H1 (cell line): Measurements from ENCODE around the gene APC2. TPM values are rescaled to one million over a fixed set of nuclear protein-coding genes. Genes with fewer than 3 reads are reported as not detected.

Experiments used
- BRCA1 ChIP-seq: IDR thresholded peaks from 2 replicates; pipeline ENCODE4 v1.6.1; 2012; ENCODE audit warnings: low read depth, low read length, improper control_type of control experiment
- CBX8 ChIP-seq: fragments of 300-800, 300-1000 bp; sonication (generic); IDR thresholded peaks from 2 replicates; pipeline ENCODE4 v1.7.1; 2016; ENCODE audit warnings: low read depth, low read length, borderline replicate concordance
- CREB1 ChIP-seq: IDR thresholded peaks from 2 replicates; pipeline ENCODE4 v1.6.1; 2012; ENCODE audit warnings: inconsistent platforms
- EGR1 ChIP-seq: IDR thresholded peaks from 2 replicates; pipeline ENCODE4 v1.6.1; 2011; ENCODE audit warnings: low read depth, low read length, borderline replicate concordance
- FOSL1 ChIP-seq: IDR thresholded peaks from 2 replicates; pipeline ENCODE4 v1.6.1; 2011; ENCODE audit warnings: mild to moderate bottlenecking, low read depth, low read length, moderate library complexity; ENCODE audit not compliant: insufficient read depth
- GABPA ChIP-seq: IDR thresholded peaks from 2 replicates; pipeline ENCODE4 v1.6.1; 2011; ENCODE audit warnings: mild to moderate bottlenecking, low read length, moderate library complexity, borderline replicate concordance; ENCODE audit not compliant: insufficient read depth
- JUN ChIP-seq: IDR thresholded peaks from 2 replicates; pipeline ENCODE4 v1.6.1; 2011; ENCODE audit warnings: low read depth, mild to moderate bottlenecking, improper control_type of control experiment, low read length
- NRF1 ChIP-seq: IDR thresholded peaks from 2 replicates; pipeline ENCODE4 v1.6.1; 2011; ENCODE audit warnings: mild to moderate bottlenecking, low read depth, low read length, improper control_type of control experiment
- POLR2AphosphoS5 ChIP-seq: IDR thresholded peaks from 2 replicates; pipeline ENCODE4 v1.6.1; 2011; ENCODE audit warnings: low read depth, low read length
- POU5F1 ChIP-seq: IDR thresholded peaks from 2 replicates; pipeline ENCODE4 v1.6.1; 2011; ENCODE audit warnings: low read depth, mild to moderate bottlenecking, low read length, moderate library complexity
- RAD21 ChIP-seq, 2 experiments: IDR thresholded peaks in 1 of 2; conservative IDR thresholded peaks in 1 of 2; 2 replicates each; pipeline ENCODE4 v1.6.1; 2011; ENCODE audit warnings: low read depth in 2 of 2, low read length in 2 of 2, improper control_type of control experiment in 1 of 2, inconsistent platforms in 1 of 2, mild to moderate bottlenecking in 1 of 2, moderate library complexity in 1 of 2
- RFX5 ChIP-seq: IDR thresholded peaks from 2 replicates; pipeline ENCODE4 v1.6.1; 2011; ENCODE audit warnings: low read depth, low read length, improper control_type of control experiment, borderline replicate concordance
- RNF2 ChIP-seq: fragments of 200-900, 300-1000 bp; sonication (generic); IDR thresholded peaks from 2 replicates; pipeline ENCODE4 v1.7.1; 2016; ENCODE audit warnings: borderline replicate concordance, low read depth, mild to moderate bottlenecking, antibody characterized with exemption, low read length; ENCODE audit not compliant: poor library complexity, severe bottlenecking; ENCODE audit errors: missing control alignments
- SIX5 ChIP-seq: IDR thresholded peaks from 2 replicates; pipeline ENCODE4 v1.6.1; 2011; ENCODE audit warnings: mild to moderate bottlenecking, low read depth, low read length
- SP2 ChIP-seq: IDR thresholded peaks from 2 replicates; pipeline ENCODE4 v1.6.1; 2012; ENCODE audit warnings: mild to moderate bottlenecking, low read length, inconsistent platforms
- TBP ChIP-seq: IDR thresholded peaks from 2 replicates; pipeline ENCODE4 v1.6.1; 2011; ENCODE audit warnings: low read depth, low read length, improper control_type of control experiment
- TCF12 ChIP-seq: IDR thresholded peaks from 2 replicates; pipeline ENCODE4 v1.6.1; 2011; ENCODE audit warnings: low read depth, mild to moderate bottlenecking, low read length
- TEAD4 ChIP-seq: IDR thresholded peaks from 2 replicates; pipeline ENCODE4 v1.6.1; 2012; ENCODE audit warnings: low read depth, low read length, inconsistent platforms, mixed read lengths
- YY1 ChIP-seq: IDR thresholded peaks from 2 replicates; pipeline ENCODE4 v1.6.1; 2011; ENCODE audit warnings: low read depth, mild to moderate bottlenecking, low read length
- polyA plus RNA-seq, 7 experiments: library from polyadenylated mRNA; depleted of rRNA in 3 of 7; stranded (reverse) in 5 of 7; unstranded in 2 of 7; fragments of >200 nt in 5 of 7; fragments of 200-250 nt in 2 of 7; gene quantifications; 1 replicate in 5 of 7; 2 replicates in 1 of 7; 4 replicates in 1 of 7; pipeline versions ENCODE4 v1.2.1 to v1.2.3, GENCODE V29; 2011 to 2013; ENCODE audit warnings: missing spikeins in 2 of 7, mixed read lengths in 2 of 7
- total RNA-seq: library from RNA; stranded (reverse); fragmentation: NEBNext Ultra II Directional; extraction: Animal tissue kit (Norgen Biotek cat#: 25700); gene quantifications from 2 replicates; pipeline ENCODE4 v1.2.1, GENCODE V29; 2021
- TF ChIP-seq, protein P1 (sequence below): IDR thresholded peaks from 2 replicates; pipeline ENCODE4 v1.6.1; 2012; ENCODE audit warnings: inconsistent platforms
- TF ChIP-seq, protein P2 (sequence below): IDR thresholded peaks from 2 replicates; pipeline ENCODE4 v1.6.1; 2012; ENCODE audit warnings: inconsistent platforms
- TF ChIP-seq, protein P3 (sequence below): IDR thresholded peaks from 2 replicates; pipeline ENCODE4 v1.6.1; 2012; ENCODE audit warnings: low read length, inconsistent platforms

The APC2 gene
- total and polyA plus RNA-seq, 2 of the 8 experiments (the other 6 are each of a cell fraction or from before 2014, with no cell fraction given), result 1.3 to 4.1 TPM

DNA sequence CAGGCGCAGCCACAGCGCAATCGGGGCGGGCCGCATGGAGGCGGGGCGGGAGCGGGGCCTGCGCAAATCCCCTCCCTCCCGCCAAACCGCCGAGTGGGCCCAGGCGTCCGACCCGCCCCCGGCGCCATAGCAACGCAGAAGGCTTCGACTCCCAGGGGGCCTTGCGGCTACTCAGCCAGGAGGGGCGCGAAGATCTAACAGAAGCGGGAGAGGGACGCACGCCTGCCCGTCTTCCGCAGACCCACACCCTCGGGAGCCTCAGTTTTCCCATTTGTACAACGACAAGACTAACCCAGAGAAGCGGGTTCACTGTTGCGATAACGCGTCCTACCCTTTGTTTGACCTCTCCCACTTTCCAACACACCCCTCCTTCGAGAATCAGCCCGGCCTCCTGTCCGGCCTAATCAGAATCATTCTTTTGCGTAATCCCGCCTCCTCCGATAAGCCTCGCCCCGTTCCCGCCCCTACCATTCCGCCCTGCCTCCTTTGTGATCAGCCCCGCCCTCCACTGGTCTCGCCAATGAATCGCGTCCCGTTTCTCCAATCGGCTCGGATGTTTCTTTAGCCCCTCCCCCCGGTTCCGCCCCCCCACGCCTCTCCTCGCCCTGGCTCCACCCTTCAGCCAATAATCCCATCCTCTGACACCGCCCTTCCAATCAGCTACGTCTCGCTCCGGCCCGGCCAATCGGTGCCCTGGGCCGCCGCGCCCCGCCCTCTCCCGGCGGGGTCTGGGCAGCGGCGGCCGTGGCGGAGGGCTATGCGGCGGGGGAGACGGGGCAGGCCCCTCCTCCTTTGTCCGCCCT lies 40.6 kb downstream of the APC2 start, which contains the start of gene PCSK4 (continued):
- no peak for TF ChIP-seq POLR2AphosphoS5
- TF ChIP-seq SP2, result peak; percentile 10; the same call in 1 of the 2 replicates
- TF ChIP-seq TCF12, result no peak
- TF ChIP-seq CBX8, result no peak
- TF ChIP-seq, protein P1, sequence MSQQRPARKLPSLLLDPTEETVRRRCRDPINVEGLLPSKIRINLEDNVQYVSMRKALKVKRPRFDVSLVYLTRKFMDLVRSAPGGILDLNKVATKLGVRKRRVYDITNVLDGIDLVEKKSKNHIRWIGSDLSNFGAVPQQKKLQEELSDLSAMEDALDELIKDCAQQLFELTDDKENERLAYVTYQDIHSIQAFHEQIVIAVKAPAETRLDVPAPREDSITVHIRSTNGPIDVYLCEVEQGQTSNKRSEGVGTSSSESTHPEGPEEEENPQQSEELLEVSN, result peak; percentile 77
- peak; percentile 8; the same call in 1 of the 2 replicates for TF ChIP-seq CREB1
- no peak for TF ChIP-seq EGR1
- no peak for TF ChIP-seq POU5F1
- TF ChIP-seq, protein P2, sequence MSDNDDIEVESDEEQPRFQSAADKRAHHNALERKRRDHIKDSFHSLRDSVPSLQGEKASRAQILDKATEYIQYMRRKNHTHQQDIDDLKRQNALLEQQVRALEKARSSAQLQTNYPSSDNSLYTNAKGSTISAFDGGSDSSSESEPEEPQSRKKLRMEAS, result peak; percentile 69; the same call in 1 of the 2 replicates
- TF ChIP-seq JUN, result no peak
- TF ChIP-seq TBP, result peak; percentile 15; the same call in 1 of the 2 replicates
- TF ChIP-seq GABPA, result no peak
- TF ChIP-seq, protein P3, sequence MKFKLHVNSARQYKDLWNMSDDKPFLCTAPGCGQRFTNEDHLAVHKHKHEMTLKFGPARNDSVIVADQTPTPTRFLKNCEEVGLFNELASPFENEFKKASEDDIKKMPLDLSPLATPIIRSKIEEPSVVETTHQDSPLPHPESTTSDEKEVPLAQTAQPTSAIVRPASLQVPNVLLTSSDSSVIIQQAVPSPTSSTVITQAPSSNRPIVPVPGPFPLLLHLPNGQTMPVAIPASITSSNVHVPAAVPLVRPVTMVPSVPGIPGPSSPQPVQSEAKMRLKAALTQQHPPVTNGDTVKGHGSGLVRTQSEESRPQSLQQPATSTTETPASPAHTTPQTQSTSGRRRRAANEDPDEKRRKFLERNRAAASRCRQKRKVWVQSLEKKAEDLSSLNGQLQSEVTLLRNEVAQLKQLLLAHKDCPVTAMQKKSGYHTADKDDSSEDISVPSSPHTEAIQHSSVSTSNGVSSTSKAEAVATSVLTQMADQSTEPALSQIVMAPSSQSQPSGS, result 0 out of 2 replicates have a peak, but pooled peaks have one; percentile 41
- no peak for TF ChIP-seq RNF2
- no peak for TF ChIP-seq TEAD4
- no peak for TF ChIP-seq RFX5
- no peak for TF ChIP-seq RAD21 (IDR thresholded peaks at IDR 0.05 in 1 of 2, conservative IDR thresholded peaks at IDR 0.05 in 1 of 2; ENCODE audit: low read depth in 2 of 2, low read length in 2 of 2)
- no peak for TF ChIP-seq BRCA1
- no peak for TF ChIP-seq NRF1
- no peak for TF ChIP-seq YY1
- no peak for TF ChIP-seq FOSL1
- TF ChIP-seq SIX5, result no peak
